ENCODE data around the gene HCAR2.
"Not testable (repeated sequence)": the region's sequence is repeated elsewhere in the genome, so short reads cannot be mapped to it uniquely, and the experiment has no call there.

The HCAR2 gene

DNA sequence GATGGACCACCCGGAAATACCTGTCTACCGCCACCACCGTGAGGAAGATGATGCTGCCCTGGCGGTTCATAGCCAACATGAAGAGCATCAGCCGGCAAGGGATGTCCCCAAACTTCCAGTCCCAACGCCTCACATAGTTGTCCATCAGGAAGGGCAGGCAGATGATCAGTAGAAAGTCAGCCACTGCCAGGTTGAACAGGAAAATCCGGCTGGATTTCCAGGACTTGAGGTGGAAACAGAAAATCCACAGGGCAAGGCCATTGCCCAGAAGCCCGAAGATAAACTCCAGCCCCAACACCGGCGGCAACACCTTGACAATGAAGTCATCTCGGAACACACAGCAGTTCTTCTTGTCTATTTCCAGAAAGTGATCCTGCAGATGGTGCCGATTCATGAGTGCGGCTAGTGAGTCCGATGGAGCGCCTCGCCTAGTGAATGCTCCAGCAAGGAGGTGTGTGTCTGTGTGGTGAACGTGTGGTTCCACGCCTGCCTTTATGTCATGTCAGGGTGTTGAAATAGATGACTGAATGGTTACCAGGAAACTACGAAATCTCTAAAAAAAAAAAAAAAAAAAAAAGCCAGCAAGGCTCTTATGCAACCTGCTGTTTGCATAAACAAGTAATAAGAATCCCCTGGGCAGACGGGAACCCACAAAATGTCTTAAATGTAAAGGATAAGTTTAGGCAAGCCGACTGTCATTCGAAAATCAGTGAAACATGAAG is at the start of gene HCAR2:
TSS of gene HCAR2 (minus strand) at position 468 of the 722 bp plus-strand sequence. CDS start at position 394, 74 bp downstream.
- DNase-seq, result not testable (repeated sequence)

DNA sequence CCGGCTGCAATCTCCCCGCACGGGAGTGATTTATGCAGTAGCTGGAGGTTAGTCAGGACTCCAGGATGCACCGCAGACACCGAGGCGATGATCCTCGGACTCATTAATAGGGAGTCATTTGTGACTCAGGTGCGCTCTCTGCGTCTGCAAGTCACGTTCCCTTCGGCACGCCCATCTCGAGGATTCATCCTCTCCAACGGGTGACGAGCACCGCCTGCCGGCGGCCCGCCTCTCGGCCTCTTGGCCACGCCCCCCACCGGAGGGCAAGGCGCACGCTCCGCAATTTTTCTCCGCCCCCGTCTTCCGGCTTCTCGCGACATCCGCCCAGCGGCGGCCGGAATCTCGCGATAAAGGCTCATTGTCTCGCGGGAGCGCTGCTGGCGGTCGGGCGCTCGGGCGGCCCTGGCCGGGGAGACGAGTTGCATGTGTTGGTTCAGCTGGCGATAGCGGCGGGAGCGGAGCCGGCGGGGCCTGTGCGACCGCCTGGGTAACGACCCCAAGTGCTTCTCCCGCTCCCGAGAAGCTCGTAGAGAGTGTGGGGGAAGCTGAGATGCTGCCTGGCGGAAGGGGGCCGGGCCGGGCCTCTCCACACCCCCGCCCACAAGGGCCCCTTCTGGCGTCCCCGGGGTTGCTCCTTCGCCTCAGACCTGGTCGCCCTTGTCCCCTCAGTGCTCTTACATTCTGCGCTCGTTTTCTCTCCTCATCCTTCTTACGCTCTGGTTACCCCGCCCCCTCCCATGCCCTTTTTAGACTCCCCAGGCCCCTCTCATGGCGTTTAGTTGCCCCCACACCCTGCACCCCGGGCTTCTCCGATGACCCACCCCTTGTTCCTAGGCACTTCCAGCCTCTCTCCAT is 49.5 kb upstream of the HCAR2 start, which contains the start of gene DENR:
TSS of gene DENR (plus strand) at position 361 of the 855 bp plus-strand sequence. CDS start 878 bp downstream, outside the sequence.
- DNase-seq, result peak; percentile 99

GRCh38 chr12:122750781-122751515 is 47.8 kb upstream of the HCAR2 start:
- not testable (repeated sequence) for DNase-seq

GRCh38 chr12:122749569-122750332 is 46.6 kb upstream of the HCAR2 start:
- DNase-seq, result no peak

DNA sequence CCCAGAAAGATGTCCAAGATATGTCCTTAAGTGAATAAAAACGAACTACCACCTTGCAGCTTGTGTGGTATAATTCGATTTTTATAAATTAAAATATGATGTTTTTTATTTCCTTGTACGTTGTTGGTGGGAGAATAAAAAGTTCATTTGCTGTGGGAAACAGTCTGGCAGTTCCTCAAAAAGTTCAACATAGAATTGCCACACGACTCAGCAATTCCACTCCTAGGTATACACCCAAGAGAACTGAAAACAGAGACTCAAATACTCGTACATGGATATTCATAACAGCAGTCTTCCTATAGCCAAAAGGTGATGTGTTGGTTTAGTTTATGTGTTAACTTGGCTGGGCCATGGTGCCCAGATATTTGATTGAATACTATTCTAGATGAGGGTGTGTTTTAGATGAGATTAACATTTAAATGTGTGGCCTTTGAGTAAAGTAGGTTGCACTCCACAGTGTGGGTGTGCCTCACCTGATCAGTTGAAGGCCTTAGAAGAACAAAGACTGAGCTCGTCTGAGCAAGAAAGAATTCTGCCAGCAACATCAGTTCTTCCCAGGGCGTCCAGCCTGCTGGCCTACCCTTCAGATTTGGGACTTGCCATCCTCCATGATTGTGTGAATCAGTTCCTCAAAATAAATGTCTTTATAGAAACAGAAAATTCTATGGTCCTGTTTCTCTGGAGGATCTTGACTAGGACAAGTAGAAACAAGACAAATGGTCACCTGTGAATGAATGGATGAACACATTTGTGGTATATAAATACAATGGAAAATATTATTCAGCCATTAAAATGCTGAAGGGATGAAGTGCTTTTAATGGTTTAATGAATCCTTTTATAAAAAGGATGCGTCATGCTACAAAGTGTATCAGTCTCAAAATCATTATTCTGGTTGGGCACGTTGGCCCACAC is 44.3 kb upstream of the HCAR2 start:
- DNase-seq, result no peak

GRCh38 chr12:122743895-122744525 is 40.9 kb upstream of the HCAR2 start:
- no peak for DNase-seq

DNA sequence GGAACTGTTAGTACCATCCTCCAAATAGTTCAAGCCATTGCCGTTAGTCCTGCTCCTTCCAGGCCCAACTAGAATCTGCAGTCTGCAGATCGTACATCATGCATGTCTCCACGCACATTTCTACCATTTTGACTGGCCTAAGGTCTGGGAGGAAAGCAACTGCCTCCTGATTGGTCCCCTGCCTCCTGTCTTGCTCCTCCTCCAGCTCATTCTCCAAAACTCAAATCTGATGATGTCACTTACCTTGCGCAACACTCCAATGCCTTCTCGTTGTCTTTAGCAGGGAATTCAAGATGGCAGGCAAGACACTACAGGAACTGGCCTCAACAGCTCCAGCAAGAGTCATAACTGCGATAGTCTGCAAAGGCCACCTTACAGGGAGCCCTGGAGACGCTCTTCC is 37.2 kb upstream of the HCAR2 start:
- DNase-seq, result no peak

DNA sequence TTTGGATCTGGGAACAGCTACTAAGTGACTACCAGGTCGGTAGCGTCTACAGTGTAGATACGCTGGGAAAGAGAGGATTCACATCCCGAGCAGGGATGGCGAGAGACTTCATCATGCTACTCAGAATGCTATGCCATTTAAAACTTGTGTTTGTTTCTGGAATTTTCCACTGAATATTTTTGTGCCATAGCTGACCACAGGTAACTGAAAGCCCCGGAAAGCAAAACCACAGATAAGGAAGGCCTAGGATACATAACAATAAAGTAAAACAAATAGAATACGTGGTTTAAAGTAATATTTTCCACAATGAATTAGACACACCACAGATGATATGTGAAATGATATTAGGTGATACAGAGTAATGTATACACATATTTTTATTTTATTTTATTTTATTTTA is 35.4 kb upstream of the HCAR2 start:
- DNase-seq, result no peak

- no peak for DNase-seq
Measured at GRCh38 chr12:122732611-122733010, 29.5 kb upstream of the HCAR2 start.

- DNase-seq, result peak in 1 of 2 experiments; percentile 34
Measured at GRCh38 chr12:122732170-122732569, 29.0 kb upstream of the HCAR2 start.

DNA sequence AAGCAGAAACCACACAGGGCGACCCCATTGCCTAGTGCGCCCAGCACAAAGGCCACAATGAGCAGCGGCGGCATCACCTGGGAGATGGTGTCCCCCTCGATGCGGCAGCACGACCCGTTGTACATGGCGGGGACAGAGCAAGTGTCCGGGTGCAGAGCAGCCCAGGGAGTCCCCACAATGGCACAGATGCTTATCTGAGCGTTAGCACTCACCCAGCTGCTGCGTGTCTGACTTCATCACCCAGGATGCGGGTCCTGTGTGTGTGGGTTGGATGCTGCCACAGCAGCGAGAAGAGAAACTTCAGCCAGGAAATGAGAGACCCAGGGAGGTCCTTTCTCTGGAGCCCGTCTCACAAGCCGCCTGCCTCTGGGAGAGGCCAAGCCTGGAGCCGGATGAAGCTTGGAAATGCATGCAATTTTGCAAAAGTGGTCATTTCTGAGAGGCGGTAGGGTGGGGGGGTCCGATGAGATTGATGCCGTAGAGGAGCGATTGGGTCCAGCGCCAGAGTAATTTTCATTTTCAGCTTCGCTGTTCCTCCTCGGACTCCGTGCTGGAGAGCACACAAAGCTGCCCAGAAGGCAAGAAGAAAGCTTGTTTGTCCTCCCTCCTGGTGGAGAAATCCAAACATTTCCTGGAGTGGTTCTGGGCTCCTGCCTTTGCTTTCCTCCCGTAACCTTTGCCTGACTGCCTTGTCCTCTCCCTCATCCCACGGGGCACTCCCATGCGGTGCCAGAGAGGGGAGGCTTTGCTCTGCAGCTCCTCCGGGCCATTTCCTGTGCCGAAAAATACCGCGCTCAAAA is 27.3 kb upstream of the HCAR2 start, which contains the start of gene HCAR1:
TSS of gene HCAR1 (minus strand) at position 630 of the 800 bp plus-strand sequence. CDS start at position 125, 505 bp downstream.
- DNase-seq, result peak; percentile 18 to 31

GRCh38 chr12:122729583-122730214 is 26.5 kb upstream of the HCAR2 start:
- DNase-seq, result no peak

DNA sequence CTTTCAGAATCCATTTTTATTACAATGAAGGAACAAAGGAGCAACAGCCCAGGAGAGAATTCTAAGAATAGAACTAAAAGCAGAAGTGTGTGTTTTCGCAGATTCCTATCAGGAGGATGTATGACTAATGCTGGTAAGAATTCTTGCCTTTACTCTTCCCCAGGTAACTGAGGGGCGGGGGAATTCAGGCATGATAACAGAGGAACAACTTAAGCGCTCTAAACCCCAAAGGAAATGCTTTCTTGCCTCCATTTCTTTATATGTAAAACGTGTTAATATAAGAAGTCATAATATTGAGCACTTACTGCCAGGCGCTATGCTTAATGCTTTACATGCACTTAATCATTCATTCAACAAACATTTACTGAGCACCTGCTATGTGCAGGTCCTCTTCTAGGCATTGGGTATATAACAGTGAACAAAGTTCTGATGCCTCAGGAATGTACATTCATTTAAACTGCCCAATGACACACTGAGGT is 23.0 kb upstream of the HCAR2 start:
- DNase-seq, result peak; percentile 26 to 34

DNA sequence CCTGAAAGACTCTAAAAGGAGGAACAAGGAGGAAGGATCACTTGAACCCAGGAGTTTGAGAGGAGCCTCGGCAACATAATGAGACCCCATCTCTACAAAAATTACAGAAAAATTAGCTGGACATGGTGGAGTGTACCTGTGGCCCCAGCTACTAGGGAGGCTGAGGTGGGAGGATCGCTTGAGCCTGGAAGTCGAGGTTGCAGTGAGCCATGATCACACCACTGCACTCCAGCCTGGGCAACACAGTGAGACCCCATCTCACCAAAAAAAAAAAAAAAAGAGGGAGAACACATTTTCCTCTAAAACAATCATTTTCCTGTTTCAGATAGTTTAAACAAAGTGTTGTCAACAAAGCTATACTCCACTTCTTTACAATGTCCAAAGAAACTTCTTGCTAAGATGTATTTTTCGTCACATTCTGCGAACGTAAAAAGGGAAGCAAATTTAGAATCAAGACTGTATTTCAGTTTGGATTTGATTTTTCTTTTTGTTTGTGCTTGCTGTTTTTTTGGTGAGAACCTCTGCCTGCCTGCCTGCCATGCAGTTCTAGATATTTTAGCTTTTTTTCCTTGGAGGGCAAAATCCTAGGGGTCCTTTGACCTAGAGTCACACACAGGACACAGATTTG is 22.4 kb upstream of the HCAR2 start:
- no peak for DNase-seq

GRCh38 chr12:122724641-122725243 is 21.6 kb upstream of the HCAR2 start:
- DNase-seq, result no peak

DNA sequence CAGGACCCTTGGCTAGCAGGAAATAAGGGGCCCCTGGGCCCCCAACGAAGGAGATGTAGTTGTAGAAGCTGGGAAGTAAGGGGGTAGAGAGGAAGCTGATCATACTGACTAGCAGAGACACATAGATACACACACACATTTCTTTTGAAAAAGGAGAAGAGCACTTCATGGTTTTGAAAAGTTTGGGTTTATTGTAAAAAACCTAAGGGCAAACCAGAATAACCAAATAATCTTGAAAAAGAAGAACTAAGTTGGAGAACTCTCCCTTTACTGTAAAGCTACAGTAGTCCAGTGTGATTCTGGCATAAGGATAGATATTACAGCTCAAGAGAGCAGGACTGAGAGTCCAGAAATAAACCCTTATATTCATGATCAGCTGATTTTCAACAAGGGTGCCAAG is 19.2 kb upstream of the HCAR2 start:
- no peak for DNase-seq

DNA sequence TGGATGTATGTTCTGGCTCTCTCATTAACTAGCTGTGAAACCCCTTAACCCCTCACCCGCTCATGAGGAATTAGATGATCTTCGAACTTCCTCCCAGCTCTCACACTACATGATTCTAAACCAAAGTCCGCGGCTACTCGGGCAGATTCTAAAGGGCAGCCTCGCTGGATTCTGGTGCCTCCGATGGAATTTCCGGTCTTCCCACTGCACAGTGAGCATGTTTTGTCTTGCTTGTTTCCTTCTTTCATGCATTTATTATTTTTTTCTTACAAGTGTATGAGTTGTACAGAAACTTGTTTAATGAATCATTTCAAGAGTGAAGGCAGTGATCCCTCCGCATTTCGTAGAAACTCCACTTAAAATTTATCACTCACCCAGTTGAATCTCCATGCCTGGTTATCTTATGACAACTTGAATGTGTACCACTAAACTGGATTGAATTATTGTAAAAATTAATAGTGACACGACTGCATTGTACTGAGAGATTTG is 17.9 kb upstream of the HCAR2 start:
- DNase-seq, result no peak

- DNase-seq, result not testable (repeated sequence)
Measured at GRCh38 chr12:122716658-122717057, 13.5 kb upstream of the HCAR2 start, which contains the start of gene HCAR3. Gene HCAR3 (minus strand): TSS chr12:122716811. CDS start chr12:122716737, 74 bp downstream.

Data from activated CD4-positive, alpha-beta T cell treated with anti-CD3 and anti-CD28 coated beads, Interleukin-2, amount 50 U/mL, for 4 hours (primary cell).